GM12878 (cell line): ENCODE measurements around the gene IDH3A. TPM values are rescaled to one million over a fixed set of nuclear protein-coding genes. Genes with fewer than 3 reads are reported as not detected.

Source experiments
- ATAC-seq: fragments of 200-7000 bp; cut with Tn5 transposase; 3 replicates; pipeline ENCODE4 v1.9.1; 2020; ENCODE audit warnings: mild to moderate bottlenecking, moderate library complexity
- BruUV-seq: library from RNA; stranded (reverse); fragments of 400-500 nt; replicated peaks from 2 replicates; lab custom pipeline; 2021; lab: Mats Ljungman, UMichigan
- CTCF ChIA-PET: fragments of 300-600 bp; sonication (Branson Sonifier 250); formaldehyde crosslinking; extraction: SDS; loops from one replicate; lab custom pipeline; 2021; ENCODE audit warnings: inconsistent platforms; lab: Yijun Ruan, JAX
- POLR2A ChIA-PET: fragments of 350-600 bp; formaldehyde crosslinking; extraction: SDS; loops from one replicate; lab custom pipeline; 2021; ENCODE audit warnings: inconsistent platforms; lab: Charles Lee
- RAD21 ChIA-PET: fragments of 300-600 bp; sonication (Branson Sonifier 250); formaldehyde crosslinking; loops from one replicate; lab custom pipeline; 2023; ENCODE audit warnings: antibody characterized with exemption; ENCODE audit not compliant: unreplicated experiment; lab: Charles Lee
- SMC1A ChIA-PET: fragments of 300-600 bp; sonication (Branson Sonifier 250); formaldehyde crosslinking; loops from one replicate; lab custom pipeline; 2023; ENCODE audit not compliant: unreplicated experiment, uncharacterized antibody; lab: Charles Lee
- DNase-seq: peaks from one replicate; pipeline ENCODE4 v3.0.0-alpha.2; 2011; ENCODE audit warnings: low read depth, low spot score
- FAIRE-seq: peaks from 3 replicates; lab custom pipeline; 2011; peaks lifted over from hg19 to GRCh38; lab: Jason Lieb, UNC
- H2AFZ ChIP-seq: 2 replicates; pipeline ENCODE4 v1.6.0; 2011; ENCODE audit warnings: low read depth, low read length, control low read depth; ENCODE audit not compliant: control insufficient read depth
- H3K27ac ChIP-seq: 2 replicates; pipeline ENCODE4 v1.5.1; 2011; ENCODE audit warnings: control low read depth; ENCODE audit not compliant: control insufficient read depth, insufficient read depth
- H3K27me3 ChIP-seq, 2 experiments: replicated peaks in 1 of 2; 2 replicates each; pipeline versions ENCODE4 v1.6.0 to v1.6.1; 2011; ENCODE audit warnings: low read length in 1 of 2; ENCODE audit not compliant: control insufficient read depth in 2 of 2, insufficient read depth in 2 of 2
- H3K36me3 ChIP-seq, 2 experiments: 2 replicates each; pipeline ENCODE4 v1.5.1; 2011; ENCODE audit warnings: low read length in 1 of 2; ENCODE audit not compliant: control insufficient read depth in 2 of 2, insufficient read depth in 2 of 2
- H3K4me1 ChIP-seq: 2 replicates; pipeline ENCODE4 v1.6.1; 2011; ENCODE audit warnings: mild to moderate bottlenecking, low read length, moderate library complexity, mixed read lengths; ENCODE audit not compliant: control insufficient read depth, insufficient read depth
- H3K4me2 ChIP-seq: 2 replicates; pipeline ENCODE4 v1.6.0; 2011; ENCODE audit warnings: control low read depth; ENCODE audit not compliant: control insufficient read depth, insufficient read depth
- H3K4me3 ChIP-seq: fragments of 200-600 bp; sonication (generic); 2 replicates; pipeline ENCODE4 v1.5.1; 2016
- H3K79me2 ChIP-seq: 2 replicates; pipeline ENCODE4 v1.6.0; 2011; ENCODE audit warnings: low read length; ENCODE audit not compliant: control insufficient read depth, insufficient read depth
- H3K9ac ChIP-seq: 2 replicates; pipeline ENCODE4 v1.8.0; 2011; ENCODE audit warnings: low read length, control low read depth, mixed read lengths; ENCODE audit not compliant: control insufficient read depth, insufficient read depth
- H3K9me3 ChIP-seq: replicated peaks from 3 replicates; pipeline ENCODE4 v1.5.1; 2011; ENCODE audit warnings: mild to moderate bottlenecking, low read length; ENCODE audit not compliant: control insufficient read depth, insufficient read depth
- H4K20me1 ChIP-seq: 2 replicates; pipeline ENCODE4 v1.6.0; 2011; ENCODE audit not compliant: control insufficient read depth, insufficient read depth
- BCL11A ChIP-seq: IDR thresholded peaks from 2 replicates; pipeline ENCODE4 v1.6.1; 2011; ENCODE audit warnings: low read depth, low read length
- BRCA1 ChIP-seq: IDR thresholded peaks from 2 replicates; pipeline ENCODE4 v1.6.1; 2011; ENCODE audit warnings: low read depth, low read length, improper control_type of control experiment
- CEBPZ ChIP-seq: fragments of 150-350 bp; IDR thresholded peaks from 2 replicates; pipeline ENCODE4 v1.6.1; 2016; ENCODE audit warnings: low read depth, low read length
- ESRRA ChIP-seq: IDR thresholded peaks from 2 replicates; pipeline ENCODE4 v1.6.1; 2012; ENCODE audit warnings: mild to moderate bottlenecking, low read length, improper control_type of control experiment
- MEF2B ChIP-seq: fragments of 450-650 bp; IDR thresholded peaks from 2 replicates; pipeline ENCODE4 v1.6.1; 2018; ENCODE audit warnings: mild to moderate bottlenecking, moderate library complexity; ENCODE audit not compliant: partially characterized antibody, poor library complexity, severe bottlenecking
- MTA3 ChIP-seq: IDR thresholded peaks from 2 replicates; pipeline ENCODE4 v1.6.1; 2012; ENCODE audit warnings: low read length, inconsistent platforms, borderline replicate concordance
- MYB ChIP-seq: fragments of 150-350 bp; IDR thresholded peaks from 2 replicates; pipeline ENCODE4 v1.6.1; 2014; ENCODE audit warnings: mild to moderate bottlenecking, low read depth, low read length, borderline replicate concordance
- PRDM15 ChIP-seq: fragments of 450-650 bp; formaldehyde crosslinking; IDR thresholded peaks from 2 replicates; pipeline ENCODE4 v1.4.0; 2020; ENCODE audit warnings: mild to moderate bottlenecking, moderate library complexity
- SPI1 ChIP-seq: IDR thresholded peaks from 2 replicates; pipeline ENCODE4 v1.6.1; 2011; ENCODE audit warnings: low read depth, mild to moderate bottlenecking, low read length, moderate library complexity, borderline replicate concordance; ENCODE audit not compliant: insufficient read depth
- SUZ12 ChIP-seq: fragments of 200-600 bp; sonication (generic); IDR thresholded peaks from one replicate; pipeline ENCODE4 v1.6.1; 2018; ENCODE audit warnings: antibody characterized with exemption, mild to moderate bottlenecking; ENCODE audit not compliant: unreplicated experiment
- WRNIP1 ChIP-seq: IDR thresholded peaks from 2 replicates; pipeline ENCODE4 v1.6.1; 2011; ENCODE audit warnings: low read depth, low read length, improper control_type of control experiment, borderline replicate concordance
- WGBS: methylation state at CpG from one replicate; pipeline ENCODE4 v1.1.6; 2016; ENCODE audit warnings: low lambda C conversion rate; ENCODE audit not compliant: insufficient replicate concordance, insufficient coverage; ENCODE audit errors: missing lambda C conversion rate; 5-methylcytosine and 5-hydroxymethylcytosine counted together
- in situ Hi-C: fragments of 300-500 bp; cut with MboI; formaldehyde crosslinking; loops from 9 replicates; pipeline ENCODE4 v1.14.3; 2018; ENCODE audit warnings: mixed read lengths
- intact Hi-C: fragments of 100-400 bp; cut with micrococcal nuclease; formaldehyde crosslinking; loops from one replicate; pipeline ENCODE4 v1.14.2; 2022; ENCODE audit not compliant: unreplicated experiment
- polyA plus RNA-seq, 11 experiments: library from polyadenylated mRNA; depleted of rRNA in 4 of 11; unstranded in 6 of 11; stranded (reverse) in 5 of 11; fragments of >200 nt; fragmentation: Nextera tagmentation in 4 of 11; fragmentation: Illumina TruSeq in 1 of 11; extraction: Ambion mirVana in 4 of 11; extraction: Trizol in 1 of 11; gene quantifications; 1 replicate in 1 of 11; 2 replicates in 10 of 11; pipeline versions ENCODE4 v1.2.1 to v1.2.3, GENCODE V29; 2011 to 2016; ENCODE audit warnings: inconsistent platforms in 2 of 11, missing spikeins in 2 of 11, low read depth in 1 of 11
- total RNA-seq, 4 experiments: library from RNA; depleted of rRNA in 3 of 4; stranded (reverse); fragments of >200 nt in 3 of 4; fragmentation: Illumina TruSeq in 1 of 4; extraction: Trizol in 1 of 4; gene quantifications; 2 replicates each; pipeline versions ENCODE4 v1.2.1 to v1.2.3, GENCODE V29; 2013 to 2021

The IDH3A gene
- total and polyA plus RNA-seq, 10 of the 15 experiments (the other 5 are each of a cell fraction or from before 2014, with no cell fraction given): 83.9 to 254 (median 195) TPM

DNA sequence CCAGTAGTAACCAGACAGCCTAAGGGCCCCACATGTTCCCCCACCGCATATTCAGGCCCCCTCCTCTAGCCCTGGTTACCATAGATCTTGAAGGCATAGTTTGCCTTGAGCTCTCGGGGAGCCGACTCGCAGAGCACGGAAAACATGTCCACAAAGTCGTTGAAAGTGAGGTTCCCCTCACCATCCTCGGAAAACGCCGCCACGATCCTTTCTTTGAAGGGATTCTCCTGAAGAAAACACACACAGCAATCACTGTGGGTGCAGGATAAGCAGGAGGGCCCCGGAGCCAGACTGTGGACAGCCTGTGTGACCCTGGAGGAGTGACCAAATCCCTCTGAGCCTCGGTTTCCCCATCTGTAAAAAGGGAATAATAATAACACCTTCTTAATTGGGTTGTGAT is 40.0 kb upstream of the IDH3A start:
- no peaks in the 10 kb centered on the region for H4K20me1 ChIP-seq
- intact Hi-C loops: loop anchor here (5.0 kb wide), 2 partner anchors 42 to 207 kb away; no protein-coding TSS in a partner anchor
- RAD21 ChIA-PET: interaction anchor here (1.0 to 10.3 kb wide), 21 partner anchors 8 to 207 kb away, joined by 3 to 157 read pairs (median 9); no protein-coding TSS in a partner anchor
- H3K27me3 ChIP-seq: no peaks in the 10 kb centered on the region
- no peak for ATAC-seq
- no peak for FAIRE-seq
- no peak overlapping the region for H3K4me3 ChIP-seq
- H3K9ac ChIP-seq: no peak overlapping the region
- no peak for TF ChIP-seq MTA3
- no peak for TF ChIP-seq CEBPZ
- TF ChIP-seq SUZ12: no peak
- no peak for TF ChIP-seq MYB
- TF ChIP-seq MEF2B: no peak
- no peak for TF ChIP-seq BRCA1
- no peak for TF ChIP-seq WRNIP1
- TF ChIP-seq SPI1: no peak
- no peak for TF ChIP-seq BCL11A
- no peak for TF ChIP-seq ESRRA
- no peak for TF ChIP-seq PRDM15 (CRISPR knock-in tag)
- TF ChIP-seq, all 136 proteins: peak for 0
- ChIA-PET SMC1A (interaction anchor here (1.2 to 13.4 kb wide), 17 partner anchors 18 to 199 kb away, joined by 3 to 184 read pairs (median 11); partner anchors contain the start of genes CIB2 and TBC1D2B), CTCF (interaction anchor here (0.9 to 14.0 kb wide), 29 partner anchors 10 to 199 kb away, joined by 3 to 327 read pairs (median 11); partner anchors contain the start of genes CIB2, SH2D7 and TBC1D2B), POLR2A (interaction anchor here (1.1 kb wide), 1 partner anchor 39 kb away, joined by 11 read pairs; no protein-coding TSS in a partner anchor)
- 69% methylated on average over 12 of the region's 12 CpGs for WGBS
- no peak overlapping the region for H3K27ac ChIP-seq
- H3K4me1 ChIP-seq: peaks cover 15% of the 10 kb centered on the region
- DNase-seq: no peak
- no peak overlapping the region for H3K4me2 ChIP-seq
- BruUV-seq: no TSS peak
- H3K79me2 ChIP-seq: no peaks in the 10 kb centered on the region
- no peaks in the 10 kb centered on the region for H3K9me3 ChIP-seq
- H3K36me3 ChIP-seq: no peaks in the 10 kb centered on the region
- no peak overlapping the region for H2AFZ ChIP-seq
- in situ Hi-C loops: loop anchor here (5.0 kb wide), 1 partner anchor 142 kb away; no protein-coding TSS in a partner anchor
